Measurements from ENCODE around the gene CDK10. TPM values are rescaled to one million over a fixed set of nuclear protein-coding genes. Genes with fewer than 3 reads are reported as not detected.
"Not testable (repeated sequence)": the region's sequence is repeated elsewhere in the genome, so short reads cannot be mapped to it uniquely, and the experiment has no call there.

The CDK10 gene
- total RNA-seq, 2 experiments from 2014 or later: 89.7 to 93.2 TPM

DNA sequence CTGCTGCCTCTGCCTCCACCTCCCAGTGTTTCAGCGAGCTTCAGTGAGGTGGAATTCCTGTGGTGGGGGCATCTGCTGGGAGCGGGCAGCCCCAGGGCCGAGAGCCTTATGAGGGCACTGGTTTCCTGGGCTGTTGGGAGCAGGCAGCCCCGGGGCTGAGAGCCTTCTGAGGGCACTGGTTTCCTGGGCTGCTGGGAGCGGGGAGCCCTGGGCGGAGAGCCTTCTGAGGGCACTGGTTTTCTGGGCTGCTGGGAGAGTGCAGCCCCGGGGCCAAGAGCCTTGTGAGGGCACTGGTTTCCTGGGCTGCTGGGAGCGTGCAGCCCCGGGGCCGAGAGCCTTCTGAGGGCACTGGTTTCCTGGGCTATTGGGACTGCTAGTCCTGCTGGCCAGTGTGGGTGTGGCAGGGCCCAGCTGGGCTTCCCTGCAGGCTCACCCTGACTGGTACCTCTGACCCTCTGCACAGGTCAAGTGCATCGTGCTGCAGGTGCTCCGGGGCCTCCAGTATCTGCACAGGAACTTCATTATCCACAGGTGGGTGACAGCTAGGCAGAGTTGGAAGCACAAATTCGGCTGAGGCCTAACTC, 5.6 kb downstream of the CDK10 start:
- POLR2A ChIA-PET: interaction anchor here (0.7 kb wide), 1 partner anchor 89 kb away, joined by 3 read pairs; no protein-coding TSS in a partner anchor
- CTCF ChIA-PET: no interaction called here

DNA sequence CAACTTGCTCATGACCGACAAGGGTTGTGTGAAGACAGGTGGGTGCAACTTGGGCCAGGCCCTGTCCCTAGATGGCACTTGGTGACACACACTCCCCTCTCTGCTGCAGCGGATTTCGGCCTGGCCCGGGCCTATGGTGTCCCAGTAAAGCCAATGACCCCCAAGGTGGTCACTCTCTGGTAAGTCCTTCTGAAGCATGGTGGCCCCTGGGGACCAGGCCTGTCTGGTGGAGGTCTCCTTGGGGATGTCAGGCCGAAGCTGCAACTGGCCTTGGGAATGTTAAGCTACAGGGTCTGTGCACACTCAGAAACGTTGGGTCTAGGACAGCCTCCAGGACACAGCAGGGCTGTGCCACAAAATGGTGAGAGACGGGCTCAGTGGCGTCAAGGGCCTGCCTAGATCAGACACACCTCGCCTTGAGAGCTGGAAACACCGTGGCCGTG, 6.8 kb downstream of the CDK10 start:
- ChIA-PET CTCF (interaction anchor here (0.6 kb wide), 1 partner anchor 21 kb away, joined by 3 read pairs; no protein-coding TSS in a partner anchor), POLR2A (no interaction called here)

DNA sequence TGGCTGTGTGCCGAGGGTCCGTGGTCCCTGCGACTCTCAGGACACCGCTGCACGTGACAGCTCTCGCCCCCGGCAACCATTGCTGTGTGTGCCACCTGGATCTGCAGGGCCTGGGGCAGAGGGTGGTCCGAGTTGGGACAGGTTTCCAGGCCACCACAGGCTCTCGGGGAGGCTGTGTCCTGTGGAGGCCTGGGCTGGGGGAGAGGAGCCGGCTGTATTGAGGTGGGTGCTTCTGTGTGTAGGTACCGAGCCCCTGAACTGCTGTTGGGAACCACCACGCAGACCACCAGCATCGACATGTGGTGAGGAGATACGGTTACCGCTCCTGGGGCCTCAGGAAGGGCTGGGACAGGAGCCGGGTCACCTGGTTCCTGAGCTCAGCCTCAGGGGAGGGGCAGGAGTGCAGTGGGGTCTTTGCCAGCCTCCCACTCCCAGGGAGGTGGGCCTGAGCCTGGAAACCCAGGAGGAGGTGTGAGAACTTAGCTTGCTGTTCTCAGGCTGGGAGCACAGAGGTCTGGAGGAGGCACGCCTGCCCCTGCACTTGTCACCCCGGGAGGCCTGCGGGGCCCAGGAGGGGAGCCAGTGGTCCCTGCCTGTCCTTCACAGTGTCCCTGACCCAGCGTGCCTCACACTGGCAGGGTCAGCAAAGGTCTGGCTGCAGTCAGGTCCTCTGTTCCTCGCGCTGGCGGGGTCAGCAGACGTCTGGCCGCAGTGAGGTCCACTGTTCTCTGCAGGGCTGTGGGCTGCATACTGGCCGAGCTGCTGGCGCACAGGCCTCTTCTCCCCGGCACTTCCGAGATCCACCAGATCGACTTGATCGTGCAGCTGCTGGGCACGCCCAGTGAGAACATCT, 7.7 kb downstream of the CDK10 start:
- ChIA-PET POLR2A (interaction anchor here (0.6 kb wide), 1 partner anchor 23 kb away, joined by 3 read pairs; no protein-coding TSS in a partner anchor), CTCF (no interaction called here)

DNA sequence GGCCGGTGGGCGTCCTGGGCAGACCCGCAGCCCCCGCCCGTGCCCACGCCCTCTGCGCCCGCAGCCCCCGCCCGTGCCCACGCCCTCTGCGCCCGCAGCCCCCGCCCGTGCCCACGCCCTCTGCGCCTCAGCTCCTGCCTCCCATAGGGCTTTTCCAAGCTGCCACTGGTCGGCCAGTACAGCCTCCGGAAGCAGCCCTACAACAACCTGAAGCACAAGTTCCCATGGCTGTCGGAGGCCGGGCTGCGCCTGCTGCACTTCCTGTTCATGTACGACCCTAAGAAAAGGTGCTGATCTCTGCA, 8.2 kb downstream of the CDK10 start:
- CTCF ChIA-PET, POLR2A ChIA-PET: not testable (repeated sequence)

DNA sequence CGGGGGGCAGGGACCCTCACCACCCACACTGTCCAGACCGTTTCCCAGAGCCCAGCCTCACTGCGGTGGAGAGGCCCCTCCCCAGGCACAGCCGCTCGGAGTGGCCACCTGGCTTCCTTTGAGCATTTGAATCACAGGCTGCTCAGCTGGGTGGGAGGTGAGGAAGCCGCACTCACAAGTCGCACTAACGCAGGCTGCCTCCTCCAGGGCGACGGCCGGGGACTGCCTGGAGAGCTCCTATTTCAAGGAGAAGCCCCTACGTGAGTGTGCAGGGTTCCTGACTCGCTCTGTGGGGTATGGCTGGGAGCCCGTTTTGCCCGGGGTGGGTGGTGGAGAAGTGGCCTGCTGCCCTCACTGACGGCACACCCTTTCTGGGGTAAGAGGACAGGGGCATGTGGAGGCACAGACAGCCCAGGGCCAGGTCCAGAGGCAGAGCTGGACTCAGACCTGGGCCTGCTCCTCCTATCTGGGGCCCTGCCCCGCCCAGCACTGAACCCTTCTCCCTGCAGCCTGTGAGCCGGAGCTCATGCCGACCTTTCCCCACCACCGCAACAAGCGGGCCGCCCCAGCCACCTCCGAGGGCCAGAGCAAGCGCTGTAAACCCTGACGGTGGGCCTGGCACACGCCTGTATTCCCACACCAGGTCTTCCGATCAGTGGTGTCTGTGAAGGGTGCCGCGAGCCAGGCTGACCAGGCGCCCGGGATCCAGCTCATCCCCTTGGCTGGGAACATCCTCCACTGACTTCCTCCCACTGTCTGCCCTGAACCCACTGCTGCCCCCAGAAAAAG, 8.8 kb downstream of the CDK10 start:
- ChIA-PET CTCF (no interaction called here), POLR2A (no interaction called here)

DNA sequence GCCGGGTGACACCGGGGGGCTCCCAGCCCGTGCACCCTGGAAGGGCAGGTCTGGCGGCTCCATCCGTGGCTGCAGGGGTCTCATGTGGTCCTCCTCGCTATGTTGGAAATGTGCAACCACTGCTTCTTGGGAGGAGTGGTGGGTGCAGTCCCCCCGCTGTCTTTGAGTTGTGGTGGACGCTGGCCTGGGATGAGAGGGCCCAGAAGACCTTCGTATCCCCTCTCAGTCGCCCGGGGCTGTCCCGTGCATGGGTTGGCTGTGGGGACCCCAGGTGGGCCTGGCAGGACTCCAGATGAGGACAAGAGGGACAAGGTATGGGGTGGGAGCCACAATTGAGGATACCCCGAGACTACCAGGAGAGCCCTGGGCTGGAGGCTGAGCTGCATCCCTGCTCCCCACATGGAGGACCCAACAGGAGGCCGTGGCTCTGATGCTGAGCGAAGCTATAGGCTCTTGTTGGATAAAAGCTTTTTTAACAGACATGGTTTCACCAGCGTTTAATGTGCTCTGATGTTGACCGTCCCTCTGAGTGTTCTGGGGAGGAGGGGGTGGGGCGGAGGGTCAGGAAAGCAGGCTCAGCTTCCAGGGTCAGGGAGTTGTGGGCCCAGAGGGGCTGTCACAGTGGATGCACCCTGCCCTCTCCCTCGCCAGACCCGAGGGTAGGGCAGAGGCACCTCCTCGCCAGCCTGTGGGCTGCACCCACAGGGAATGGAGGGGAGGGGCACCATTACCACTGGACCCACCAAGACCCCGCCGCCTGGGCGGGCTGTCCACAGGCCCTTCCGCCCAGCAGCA, 9.6 kb downstream of the CDK10 start:
- POLR2A ChIA-PET: no interaction called here
- CTCF ChIA-PET: interaction anchor here (1.3 kb wide), 1 partner anchor 9 kb away, joined by 4 read pairs; the partner anchor contains the start of gene CDK10

DNA sequence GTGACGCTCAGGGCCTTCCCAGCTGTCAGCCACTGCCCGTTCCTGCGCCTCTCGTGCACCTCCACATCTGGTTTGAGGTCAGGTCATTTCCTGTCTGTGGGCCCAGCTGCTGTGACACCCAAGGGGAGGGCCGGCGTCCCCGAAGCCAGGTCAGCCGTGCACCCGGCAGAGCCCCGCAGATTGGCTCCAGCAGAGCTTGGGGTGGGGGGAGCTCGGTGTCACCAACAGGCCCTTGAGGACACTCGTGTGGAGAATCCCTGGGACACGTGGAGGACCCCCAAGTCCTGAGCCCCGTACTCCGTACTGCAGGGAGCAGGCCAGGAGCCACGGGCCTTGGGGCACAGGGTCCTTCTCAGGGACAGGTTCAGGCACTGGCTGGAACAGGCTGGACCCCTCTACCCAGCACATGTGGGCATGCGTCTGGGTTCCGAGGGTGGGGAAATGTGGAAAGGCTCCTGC, 10.2 kb downstream of the CDK10 start:
- ChIA-PET POLR2A (interaction anchor here (0.9 kb wide), 1 partner anchor 10 kb away, joined by 3 read pairs; the partner anchor contains the start of gene CDK10), CTCF (interaction anchor here (1.3 kb wide), 1 partner anchor 10 kb away, joined by 4 read pairs; the partner anchor contains the start of gene CDK10)

DNA sequence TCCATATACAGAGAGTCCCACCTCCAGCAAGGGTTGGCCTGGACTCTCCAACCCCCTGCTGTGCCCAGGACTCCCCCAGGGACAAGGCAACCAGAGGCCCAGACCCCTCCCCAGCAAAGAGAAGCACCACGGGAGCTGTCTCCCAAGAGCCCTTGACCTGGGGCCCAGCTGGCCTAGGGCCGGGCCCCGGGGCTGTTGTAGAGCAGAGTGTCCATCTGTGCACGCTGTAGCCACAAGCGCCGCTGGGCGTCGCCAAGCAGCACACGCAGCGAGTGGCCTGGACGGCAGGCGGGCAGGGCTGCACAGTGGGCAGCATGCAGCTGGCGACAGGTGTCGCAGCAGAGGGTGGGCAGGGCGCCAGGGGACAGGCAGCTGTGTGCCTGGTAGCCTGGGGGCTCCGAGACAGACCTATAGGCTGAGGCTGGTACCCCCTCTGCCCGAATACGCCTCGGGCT, 10.7 kb downstream of the CDK10 start:
- ChIA-PET POLR2A (interaction anchor here (0.9 kb wide), 1 partner anchor 10 kb away, joined by 3 read pairs; the partner anchor contains the start of gene CDK10), CTCF (interaction anchor here (0.9 to 1.3 kb wide), 2 partner anchors 10 to 164 kb away, joined by 3 to 4 read pairs; partner anchors contain the start of gene CDK10)

DNA sequence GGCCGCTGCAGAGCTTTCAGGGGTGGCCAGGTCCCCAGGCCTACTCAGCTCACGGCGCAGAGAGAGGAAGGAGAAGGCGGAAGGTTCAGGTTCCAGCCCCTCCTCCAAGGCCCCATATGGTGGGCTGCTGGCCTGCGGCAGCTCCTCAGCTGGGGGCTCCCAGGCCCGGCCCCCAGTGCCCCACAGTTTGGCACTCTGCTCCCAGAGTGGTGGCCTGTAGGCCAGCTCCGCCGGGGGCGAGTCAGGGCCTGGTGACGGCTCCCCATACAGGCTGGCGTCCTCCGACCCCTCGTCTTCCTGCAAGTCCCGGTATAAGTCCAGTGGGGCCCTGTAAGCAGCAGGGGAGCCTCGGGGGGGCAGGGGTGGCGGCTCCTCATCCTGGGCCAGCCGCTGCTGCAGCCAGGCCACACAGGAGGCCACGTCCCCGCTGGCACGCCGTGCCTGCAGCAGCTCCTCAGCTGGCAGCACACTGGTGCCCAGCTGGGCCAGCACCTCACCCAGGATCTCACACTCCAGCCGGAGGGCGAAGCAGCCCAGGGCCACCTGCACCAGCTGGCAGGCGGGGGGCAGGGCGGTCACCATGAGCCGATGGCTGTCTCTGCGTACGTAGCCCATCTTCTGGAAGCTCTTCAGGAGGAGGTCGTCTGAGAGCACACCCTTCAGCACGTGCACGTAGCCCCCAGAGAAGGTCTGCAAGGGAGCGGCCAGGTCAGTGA, 11.3 kb downstream of the CDK10 start:
- CTCF ChIA-PET: interaction anchor here (0.9 to 4.4 kb wide), 3 partner anchors 10 to 164 kb away, joined by 3 to 47 read pairs (median 30); partner anchors contain the start of gene CDK10
- POLR2A ChIA-PET: interaction anchor here (0.5 to 0.9 kb wide), 3 partner anchors 11 to 865 kb away, joined by 3 to 4 read pairs (median 3); partner anchors contain the start of gene CDK10

DNA sequence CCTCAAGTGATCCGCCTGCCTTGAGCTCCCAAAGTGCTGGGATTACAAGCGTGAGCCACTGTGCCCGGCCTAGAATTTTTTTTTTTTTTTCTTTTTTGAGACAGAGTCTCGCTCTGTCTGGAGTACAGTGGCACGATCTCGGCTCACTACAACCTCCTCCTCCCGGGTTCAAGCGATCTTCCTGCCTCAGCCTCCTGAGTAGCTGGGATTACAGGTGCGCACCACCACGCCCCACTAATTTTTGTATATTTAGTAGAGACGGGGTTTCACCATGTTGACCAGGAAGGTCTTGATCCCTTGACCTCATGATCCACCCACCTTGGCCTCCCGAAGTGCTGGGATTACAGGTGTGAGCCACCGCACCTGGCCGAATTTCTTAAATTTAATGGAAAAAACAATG, 12.2 kb downstream of the CDK10 start:
- ChIA-PET POLR2A (interaction anchor here (0.6 to 1.6 kb wide), 3 partner anchors 21 to 180 kb away, joined by 3 to 7 read pairs (median 4); no protein-coding TSS in a partner anchor), CTCF (interaction anchor here (1.2 to 4.4 kb wide), 3 partner anchors 11 to 163 kb away, joined by 4 to 47 read pairs (median 30); partner anchors contain the start of gene CDK10)

DNA sequence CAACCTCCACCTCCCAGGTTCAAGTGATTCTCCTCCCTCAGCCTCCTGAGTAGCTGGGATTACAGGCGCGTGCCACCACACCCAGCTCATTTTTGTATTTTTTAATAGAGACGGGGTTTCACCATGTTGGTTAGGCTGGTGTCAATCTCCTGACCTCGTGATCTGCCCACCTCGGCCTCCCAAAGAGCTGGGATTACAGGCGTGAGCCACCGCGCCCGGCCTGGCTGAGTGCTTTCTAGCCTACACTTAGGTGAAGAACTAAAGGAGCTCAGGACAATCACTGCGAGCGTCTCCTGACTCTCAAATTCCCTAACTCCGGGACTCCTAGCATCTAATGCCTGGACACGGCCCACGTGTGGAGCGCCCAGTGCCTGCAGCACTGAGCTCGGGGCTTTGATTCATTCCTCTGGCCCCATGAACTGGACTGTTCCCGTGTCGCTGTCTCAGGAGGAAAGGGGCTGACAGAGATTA, 13.2 kb downstream of the CDK10 start:
- ChIA-PET CTCF (interaction anchor here (0.6 to 4.4 kb wide), 19 partner anchors 10 to 228 kb away, joined by 3 to 47 read pairs (median 5); partner anchors contain the start of genes CDK10, CPNE7, MC1R and TCF25), POLR2A (interaction anchor here (0.6 to 1.8 kb wide), 3 partner anchors 25 to 179 kb away, joined by 3 to 8 read pairs (median 7); partner anchors contain the start of gene TCF25)

DNA sequence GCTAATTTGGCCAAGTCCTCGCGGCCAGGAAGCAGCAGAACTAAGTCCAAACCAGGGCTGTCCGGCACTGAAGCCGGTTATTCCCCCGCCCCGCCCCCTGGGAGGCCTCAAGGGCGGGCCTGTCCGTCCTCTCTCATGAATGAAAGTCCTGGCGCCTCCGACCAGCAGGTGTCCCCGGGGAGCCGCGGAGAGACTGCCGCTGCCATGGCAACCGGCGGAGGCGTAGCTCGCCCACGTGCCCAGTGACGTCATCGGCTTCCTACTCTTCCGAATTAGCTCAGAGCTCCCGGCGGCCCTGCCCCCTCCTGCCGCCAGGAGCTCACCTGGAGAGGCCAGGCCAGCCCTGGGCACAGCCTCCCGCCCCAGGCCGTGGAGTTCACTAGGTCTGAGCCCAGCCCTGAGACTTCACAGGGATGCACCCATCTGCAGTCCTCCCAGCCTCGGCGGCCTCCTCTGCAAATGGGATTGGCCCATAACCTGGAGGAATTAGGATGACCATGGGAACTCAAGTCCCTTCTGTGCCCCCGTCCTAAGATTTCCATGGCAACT, 13.7 kb downstream of the CDK10 start:
- ChIA-PET CTCF (interaction anchor here (0.6 to 4.4 kb wide), 23 partner anchors 9 to 229 kb away, joined by 3 to 47 read pairs (median 4); partner anchors contain the start of genes CDK10, CPNE7, FANCA and MC1R), POLR2A (interaction anchor here (1.0 to 1.8 kb wide), 3 partner anchors 14 to 173 kb away, joined by 3 to 8 read pairs (median 5); partner anchors contain the start of genes CDK10 and TCF25)

DNA sequence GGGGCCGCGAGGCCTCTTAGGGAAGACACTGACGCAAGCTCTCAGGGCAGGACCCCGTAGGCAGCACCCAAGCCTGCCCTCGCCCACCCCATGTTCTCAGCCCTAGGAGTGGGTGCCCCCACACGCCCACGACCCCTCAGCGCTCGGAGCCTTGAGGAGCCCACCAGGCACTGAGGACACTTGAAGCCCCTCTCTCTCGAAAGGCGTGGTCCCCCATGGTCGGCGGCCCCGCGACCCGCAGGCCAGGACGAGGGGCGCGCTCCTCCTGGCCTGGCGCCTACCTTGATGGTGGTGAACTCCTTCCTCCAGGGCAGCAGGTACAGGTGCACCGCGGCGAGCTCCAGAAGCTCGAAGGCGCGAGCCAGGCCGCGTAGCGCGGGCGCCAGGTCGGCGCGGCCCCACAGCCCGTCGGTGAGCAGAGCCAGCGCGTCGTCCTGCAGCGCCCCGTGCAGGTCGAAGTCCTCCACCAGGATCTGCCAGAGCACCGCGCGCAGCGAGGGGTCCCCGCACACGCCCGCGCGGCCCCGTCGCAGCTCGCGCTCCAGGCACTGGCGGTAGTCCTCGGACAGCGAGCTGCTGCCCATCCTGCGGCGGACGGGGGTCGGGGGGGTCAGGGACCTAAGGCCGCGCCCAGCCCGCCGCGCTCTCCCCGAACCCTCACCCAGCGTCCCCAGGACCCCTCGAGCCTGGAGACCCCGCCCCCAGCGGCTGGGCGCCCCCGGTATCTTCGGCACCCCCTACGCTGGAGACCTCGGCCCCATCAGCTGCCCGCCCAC, 14.3 kb downstream of the CDK10 start:
- CTCF ChIA-PET: interaction anchor here (0.7 to 4.4 kb wide), 23 partner anchors 9 to 218 kb away, joined by 3 to 47 read pairs (median 4); partner anchors contain the start of genes CDK10, CPNE7, FANCA and MC1R

DNA sequence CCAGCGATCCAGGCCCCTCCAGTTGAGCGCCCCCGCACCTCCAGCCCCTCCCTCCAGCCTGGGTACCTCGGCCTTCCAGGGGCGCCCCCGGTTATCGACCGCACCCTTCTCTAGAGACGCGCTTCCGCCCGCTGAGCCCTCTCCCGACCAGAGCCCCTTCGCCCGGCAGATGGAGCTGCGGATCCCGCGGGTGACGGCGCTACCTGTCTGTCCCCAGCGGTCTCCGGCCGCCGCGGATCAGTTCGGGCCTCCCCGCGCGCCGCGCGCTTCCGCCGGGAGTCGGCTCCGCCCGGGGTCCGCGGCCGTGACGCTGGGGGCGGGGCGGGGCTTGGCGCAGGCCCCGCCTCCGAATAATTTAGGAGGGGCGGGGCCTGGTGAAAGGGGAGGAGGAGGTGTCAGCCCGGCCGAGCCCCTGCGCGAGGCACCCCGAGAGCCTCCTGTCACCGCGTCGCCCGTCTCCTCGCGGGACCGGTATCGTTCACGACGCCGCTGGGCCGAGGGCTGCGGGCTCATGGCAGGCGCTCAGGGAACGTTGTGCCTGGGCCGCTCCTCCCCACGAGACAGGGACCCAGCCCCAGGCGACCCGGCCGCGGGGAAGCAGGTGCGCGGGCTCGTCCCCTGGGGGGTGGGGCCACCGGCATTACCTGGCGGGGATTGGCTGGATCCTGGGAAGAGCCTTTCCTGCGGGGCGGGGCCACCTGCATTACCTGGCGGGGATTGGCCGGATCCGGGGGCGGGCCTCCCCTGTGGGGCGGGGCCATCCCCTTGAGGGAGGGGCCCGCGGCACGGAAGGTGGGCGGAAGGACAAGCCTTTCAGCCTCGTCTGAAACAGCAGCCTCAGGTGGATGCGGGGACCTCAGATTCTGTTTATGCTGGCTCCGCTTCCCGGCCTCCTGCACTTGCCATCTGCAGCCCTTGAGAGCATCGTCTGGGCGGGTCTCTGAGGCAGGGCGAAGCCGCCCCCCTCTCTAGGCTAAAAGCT, 15.2 kb downstream of the CDK10 start, which contains the start of gene SPATA2L:
Gene SPATA2L, minus strand, starts transcription at position 281 of the 982 bp plus-strand sequence. CDS start 473 bp downstream, outside the sequence.
- ChIA-PET POLR2A (interaction anchor here (1.0 to 1.8 kb wide), 2 partner anchors 128 to 172 kb away, joined by 3 to 8 read pairs; partner anchors contain the start of gene TCF25), CTCF (interaction anchor here (0.8 to 4.4 kb wide), 10 partner anchors 11 to 217 kb away, joined by 3 to 47 read pairs (median 8); partner anchors contain the start of genes CDK10, MC1R and TCF25)

More for the DNA sequence above, 14.3 kb downstream of the CDK10 start:
- POLR2A ChIA-PET: interaction anchor here (1.0 to 1.8 kb wide), 3 partner anchors 14 to 173 kb away, joined by 3 to 8 read pairs (median 5); partner anchors contain the start of genes CDK10 and TCF25

Measured in activated CD8-positive, alpha-beta memory T cell treated with anti-CD3 and anti-CD28 coated beads for 36 hours (primary cell).